Ovary (tissue), 9 donors: ENCODE results near the gene INAFM1. TPM values are rescaled to one million over a fixed set of nuclear protein-coding genes. Genes with fewer than 3 reads are reported as not detected.

Experiments used
- DNase-seq, 5 donors: peaks; one replicate each; pipeline ENCODE4 v3.0.0-alpha.2; 2019 to 2020
- H3K27ac ChIP-seq, 2 donors: fragments of 200-600 bp; one replicate each; pipeline versions ENCODE4 v1.5.1 to v1.8.0; 2019 to 2022
- H3K27me3 ChIP-seq: fragments of 200-600 bp; one replicate; pipeline ENCODE4 v1.8.0; 2022
- H3K36me3 ChIP-seq: fragments of 200-600 bp; sonication (generic); one replicate; pipeline ENCODE4 v1.5.1; 2019
- H3K4me1 ChIP-seq: one replicate; pipeline ENCODE4 v1.8.1; 2013; ENCODE audit warnings: mild to moderate bottlenecking, moderate library complexity; ENCODE audit not compliant: insufficient read depth
- H3K4me3 ChIP-seq: fragments of 200-600 bp; sonication (generic); one replicate; pipeline ENCODE4 v1.5.1; 2017
- H3K9me3 ChIP-seq, 2 donors: fragments of 200-600 bp in 1 of 2; sonication (generic) in 1 of 2; one replicate each; pipeline versions ENCODE4 v1.5.1 to v1.8.1; 2013 to 2019; ENCODE audit warnings: mild to moderate bottlenecking in 1 of 2, moderate library complexity in 1 of 2
- EP300 ChIP-seq: sonication (generic); formaldehyde crosslinking; IDR thresholded peaks from one replicate; pipeline ENCODE4 v1.6.1; 2017; ENCODE audit warnings: antibody characterized with exemption
- POLR2A ChIP-seq: fragments of 450-650 bp; IDR thresholded peaks from one replicate; pipeline ENCODE4 v1.6.1; 2017; ENCODE audit warnings: antibody characterized with exemption, mild to moderate bottlenecking, moderate library complexity
- WGBS, 3 donors: extraction: QIAGEN DNeasy Blood & Tissue Kit in 1 of 3; methylation state at CpG; one replicate each; pipeline versions ENCODE4 v1.1.5 to v1.1.7; 2013 to 2017; 5-methylcytosine and 5-hydroxymethylcytosine counted together
- intact Hi-C, 4 donors: fragments of 100-400 bp; cut with DNase I; formaldehyde crosslinking; loops; one replicate each; pipeline versions ENCODE4 v1.11.0 to v1.15.1; 2022 to 2023
- polyA plus RNA-seq, 2 donors: library from polyadenylated mRNA; stranded (reverse); fragments of 200-250 nt in 1 of 2; fragments of 350-450 nt in 1 of 2; fragmentation: Illumina TruSeq in 1 of 2; extraction: RNeasy Lipid Tissue Mini Kit (QIAGEN cat#74804) in 1 of 2; gene quantifications; one replicate each; pipeline ENCODE4 v1.2.3, GENCODE V29; 2013 to 2014
- total RNA-seq, 7 donors: library from RNA; depleted of rRNA in 2 of 7; stranded (reverse); fragments of >200 nt in 2 of 7; fragmentation: NEBNext Ultra II Directional in 3 of 7; extraction: Animal tissue kit (Norgen Biotek cat#: 25700) in 3 of 7; gene quantifications; one replicate each; pipeline versions ENCODE4 v1.1.0 to v1.2.4, GENCODE V29; 2016 to 2023
- TF ChIP-seq, protein P1 (sequence below), 3 donors: fragments of 450-650 bp in 2 of 3; fragments of 200-600 bp in 1 of 3; IDR thresholded peaks; one replicate each; pipeline versions ENCODE4 v1.5.1 to v1.8.0; 2016 to 2022; ENCODE audit warnings: antibody characterized with exemption in 3 of 3, mild to moderate bottlenecking in 1 of 3
- donor health status: DM: no; HTN: no; CAD: no; lungs with moderate emphysema.
- donor health status: DM: no; HTN: no; CAD: no.
- donor health status: Bipolar disorder and iron deficiency.
- donor health status: DM: yes; HTN: yes; CAD: no.
- donor health status: DM: no; HTN: no; CAD: no.
- donor health status: DM: yes; HTN: yes; CAD: no.

Gene INAFM1
- total and polyA plus RNA-seq, 9 donors = 0.73 to 53.3 (median 26.5) TPM

DNA sequence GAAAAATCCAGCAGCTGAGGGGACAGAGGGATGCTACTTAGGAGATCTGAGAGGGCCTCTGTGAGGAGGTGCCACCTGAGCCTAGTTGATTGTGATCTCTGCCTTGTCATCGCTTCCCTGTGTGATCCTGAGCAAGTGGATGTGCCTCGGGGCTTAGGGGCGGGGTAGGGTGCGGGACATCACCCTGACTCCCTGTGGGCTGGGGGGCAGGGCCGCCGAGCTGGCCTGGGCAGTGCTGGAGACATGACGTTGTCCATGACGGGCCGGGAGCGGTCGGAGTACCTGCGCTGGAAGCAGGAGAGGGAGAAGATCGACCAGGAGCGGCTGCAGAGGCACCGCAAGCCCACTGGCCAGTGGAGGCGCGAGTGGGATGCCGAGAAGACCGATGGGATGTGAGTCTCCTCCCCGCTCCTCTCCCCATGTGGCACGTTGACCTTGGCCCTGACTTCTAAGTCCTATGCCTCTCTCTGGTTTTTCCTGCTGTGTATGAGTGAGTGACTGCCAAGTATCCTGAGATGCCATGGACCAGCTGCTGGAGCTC, 8.2 kb upstream of the INAFM1 start:
- WGBS, 3 donors = 79 to 93% (median 84%) methylated on average over 21 of the region's 21 CpGs
- Histone ChIP-seq H3K9me3 (no peaks in the 10 kb centered on the region), H3K27me3 (no peaks in the 10 kb centered on the region), H3K4me1 (no peaks in the 10 kb centered on the region), H3K27ac (no peak overlapping the region), H3K4me3 (no peak overlapping the region), H3K36me3 (no peaks in the 10 kb centered on the region)
- no peak for DNase-seq
- TF ChIP-seq, protein P1, sequence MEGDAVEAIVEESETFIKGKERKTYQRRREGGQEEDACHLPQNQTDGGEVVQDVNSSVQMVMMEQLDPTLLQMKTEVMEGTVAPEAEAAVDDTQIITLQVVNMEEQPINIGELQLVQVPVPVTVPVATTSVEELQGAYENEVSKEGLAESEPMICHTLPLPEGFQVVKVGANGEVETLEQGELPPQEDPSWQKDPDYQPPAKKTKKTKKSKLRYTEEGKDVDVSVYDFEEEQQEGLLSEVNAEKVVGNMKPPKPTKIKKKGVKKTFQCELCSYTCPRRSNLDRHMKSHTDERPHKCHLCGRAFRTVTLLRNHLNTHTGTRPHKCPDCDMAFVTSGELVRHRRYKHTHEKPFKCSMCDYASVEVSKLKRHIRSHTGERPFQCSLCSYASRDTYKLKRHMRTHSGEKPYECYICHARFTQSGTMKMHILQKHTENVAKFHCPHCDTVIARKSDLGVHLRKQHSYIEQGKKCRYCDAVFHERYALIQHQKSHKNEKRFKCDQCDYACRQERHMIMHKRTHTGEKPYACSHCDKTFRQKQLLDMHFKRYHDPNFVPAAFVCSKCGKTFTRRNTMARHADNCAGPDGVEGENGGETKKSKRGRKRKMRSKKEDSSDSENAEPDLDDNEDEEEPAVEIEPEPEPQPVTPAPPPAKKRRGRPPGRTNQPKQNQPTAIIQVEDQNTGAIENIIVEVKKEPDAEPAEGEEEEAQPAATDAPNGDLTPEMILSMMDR (IDR thresholded peaks at IDR 0.05) = no peak
- no peak for TF ChIP-seq POLR2A
- TF ChIP-seq EP300 = no peak
- intact Hi-C loops = no loop called here

DNA sequence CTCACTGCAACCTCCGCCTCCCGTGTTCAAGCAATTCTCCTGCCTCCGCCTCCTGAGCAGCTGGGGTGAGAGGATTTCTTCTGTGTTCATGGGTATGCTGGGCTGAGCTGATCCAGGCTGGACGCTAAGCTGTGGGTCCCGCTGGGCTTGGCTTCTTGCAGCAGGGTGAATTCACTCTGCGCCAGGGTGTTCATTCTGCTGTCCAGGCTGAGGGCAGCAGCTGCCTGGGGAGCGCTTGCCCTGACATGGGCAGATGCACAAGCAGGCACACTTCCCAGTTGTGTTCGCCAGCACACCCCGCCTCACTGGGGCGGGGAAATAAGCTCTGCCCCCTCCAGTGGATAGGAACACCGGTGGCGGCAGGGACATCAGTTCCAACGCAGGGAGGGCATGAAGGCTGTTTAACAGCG, 7.3 kb upstream of the INAFM1 start:
- Histone ChIP-seq H3K4me3 (no peak overlapping the region), H3K36me3 (no peaks in the 10 kb centered on the region), H3K9me3 (no peaks in the 10 kb centered on the region), H3K27me3 (no peaks in the 10 kb centered on the region), H3K4me1 (peaks cover under 1% of the 10 kb centered on the region), H3K27ac (no peak overlapping the region)
- TF ChIP-seq POLR2A = no peak
- TF ChIP-seq, protein P1 (IDR thresholded peaks at IDR 0.05) = no peak
- no peak for TF ChIP-seq EP300
- no peak for DNase-seq
- WGBS, 3 donors = 84 to 92% (median 86%) methylated on average over 14 of the region's 14 CpGs
- intact Hi-C loops = no loop called here

DNA sequence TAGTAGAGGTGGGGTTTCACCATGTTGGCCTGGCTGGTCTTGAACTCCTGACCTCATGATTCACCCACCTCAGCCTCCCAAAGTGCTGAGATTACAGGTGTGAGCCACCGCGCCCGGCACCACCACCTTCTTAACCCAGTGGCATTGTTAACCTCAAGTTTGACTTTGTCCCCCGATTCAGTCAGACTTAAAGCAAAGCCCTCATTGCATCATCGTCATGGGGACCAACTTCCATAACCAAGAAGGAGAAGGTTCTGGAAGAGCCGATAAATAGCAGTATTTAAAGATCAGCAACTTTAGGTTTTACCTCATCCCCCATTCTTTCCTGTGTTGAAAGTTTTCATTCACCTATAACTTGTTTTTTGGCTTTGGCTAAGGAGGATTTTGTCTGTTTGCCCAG, 6.7 kb upstream of the INAFM1 start:
- Histone ChIP-seq H3K27me3 (no peaks in the 10 kb centered on the region), H3K36me3 (no peaks in the 10 kb centered on the region), H3K27ac (no peak overlapping the region), H3K4me1 (peaks cover 2% of the 10 kb centered on the region), H3K9me3 (no peaks in the 10 kb centered on the region), H3K4me3 (no peak overlapping the region)
- no peak for DNase-seq
- intact Hi-C loops = no loop called here
- 74 to 88% (median 81%) methylated on average over 6 of the region's 6 CpGs for WGBS, 3 donors
- TF ChIP-seq EP300 (no peak), POLR2A (no peak)
- TF ChIP-seq, protein P1 (IDR thresholded peaks at IDR 0.05) = no peak

DNA sequence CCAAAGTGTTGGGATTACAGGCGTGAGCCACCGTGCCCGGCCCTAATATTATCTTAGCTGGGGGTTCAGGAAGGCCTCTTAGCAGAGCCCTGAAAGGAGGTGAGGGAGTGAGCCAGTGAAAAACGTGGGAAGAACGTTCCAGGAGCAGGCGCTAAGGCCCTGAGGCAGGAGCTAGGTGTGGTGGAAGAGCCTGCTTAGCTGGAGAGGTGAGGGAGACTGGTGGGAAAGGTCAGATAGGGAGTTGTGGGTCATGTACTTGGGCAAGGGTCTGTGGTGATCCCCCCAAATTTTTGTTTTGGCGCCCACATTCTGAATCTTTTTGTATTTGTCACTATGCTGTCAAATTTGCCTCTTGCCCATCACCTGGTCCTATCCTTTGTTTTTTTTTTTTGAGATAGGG, 5.1 kb upstream of the INAFM1 start:
- DNase-seq = no peak
- Histone ChIP-seq H3K4me3 (no peak overlapping the region), H3K4me1 (peaks cover 2% of the 10 kb centered on the region), H3K27me3 (no peaks in the 10 kb centered on the region), H3K36me3 (no peaks in the 10 kb centered on the region), H3K9me3 (no peaks in the 10 kb centered on the region), H3K27ac (no peak overlapping the region)
- intact Hi-C loops = no loop called here
- TF ChIP-seq EP300 (no peak), POLR2A (no peak)
- TF ChIP-seq, protein P1 (IDR thresholded peaks at IDR 0.05) = no peak
- 85 to 86% (median 86%) methylated on average over 7 of the region's 7 CpGs for WGBS, 3 donors
